Bone marrow (tissue), 2 donors: ENCODE data around the gene NDUFB2.
"Not testable (repeated sequence)": the region's sequence is repeated elsewhere in the genome, so short reads cannot be mapped to it uniquely, and the experiment has no call there.

Source experiments
- DNase-seq, 2 donors: peaks; one replicate each; lab custom pipeline; 2025; lab: John Stamatoyannopoulos, UW

Gene NDUFB2

DNA sequence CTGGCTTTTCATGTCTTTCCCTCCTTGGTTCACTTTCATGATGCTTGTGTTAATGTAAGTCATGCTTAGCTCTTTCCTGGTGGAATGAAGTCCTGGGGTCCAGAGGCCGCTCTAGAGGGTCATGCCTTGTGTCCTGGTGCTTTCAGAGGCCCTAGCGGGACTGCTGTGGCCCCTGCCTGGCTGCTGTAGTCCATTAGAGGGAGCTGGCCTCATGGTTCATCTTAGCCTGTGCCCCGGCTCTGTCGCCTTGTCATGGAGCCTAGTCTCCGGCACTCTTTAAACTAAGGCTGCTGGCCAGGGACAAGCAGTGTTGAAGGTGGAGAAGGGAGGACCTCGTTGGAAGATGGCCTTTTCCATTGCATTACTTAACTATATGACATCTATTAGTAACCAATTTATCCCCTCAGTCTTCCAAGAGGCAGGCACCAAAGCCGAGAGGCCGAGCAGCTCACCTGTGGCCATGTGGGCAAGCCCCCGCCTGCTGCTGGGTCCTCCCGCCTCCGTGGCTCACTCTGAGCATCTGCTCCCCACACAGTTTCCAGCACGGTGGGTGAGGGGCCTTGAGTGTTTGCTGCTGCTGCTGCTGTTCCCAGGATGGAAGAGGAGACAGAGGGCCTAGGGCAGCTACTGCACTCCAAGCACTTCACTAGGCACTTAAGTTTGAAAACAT is 5.0 kb upstream of the NDUFB2 start:
- no peak for DNase-seq

DNA sequence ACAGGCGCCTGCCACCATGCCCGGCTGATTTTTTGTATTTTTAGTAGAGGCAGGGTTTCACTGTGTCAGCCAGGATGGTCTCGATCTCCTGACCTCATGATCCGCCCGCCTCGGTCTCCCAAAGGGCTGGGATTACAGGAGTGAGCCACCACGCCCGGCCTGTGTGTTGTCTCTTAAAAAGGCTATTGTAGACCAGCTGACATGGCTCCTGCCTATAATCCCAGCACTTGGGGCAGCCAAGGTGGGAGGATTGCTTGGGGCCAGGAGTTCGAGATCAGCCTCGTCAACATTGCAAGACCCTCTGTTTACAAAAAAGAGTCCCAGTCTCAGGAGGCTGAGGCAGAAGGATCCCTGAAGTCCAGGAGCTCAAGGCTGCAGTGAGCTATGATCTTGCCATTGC is 2.7 kb upstream of the NDUFB2 start:
- not testable (repeated sequence) for DNase-seq

DNA sequence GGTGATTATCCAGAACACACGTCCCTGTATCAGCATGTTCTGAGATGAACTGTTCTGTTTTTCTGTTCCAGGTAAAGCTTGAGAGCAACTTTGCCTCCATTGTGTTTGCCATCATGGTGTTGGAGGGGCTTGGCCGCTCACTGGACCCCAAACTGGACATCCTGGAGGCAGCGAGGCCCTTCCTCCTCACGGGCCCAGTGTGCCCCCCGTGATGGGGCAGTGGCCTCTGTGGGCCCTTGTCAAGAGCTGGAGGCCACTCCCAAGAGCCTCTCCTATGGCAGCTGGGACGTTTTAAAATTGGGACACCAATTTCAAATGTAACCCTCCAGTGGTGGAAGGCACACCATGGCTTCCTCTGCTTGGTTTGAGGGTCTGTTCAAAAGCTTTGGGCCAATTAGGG is 1.9 kb upstream of the NDUFB2 start:
- DNase-seq, result no peak

DNA sequence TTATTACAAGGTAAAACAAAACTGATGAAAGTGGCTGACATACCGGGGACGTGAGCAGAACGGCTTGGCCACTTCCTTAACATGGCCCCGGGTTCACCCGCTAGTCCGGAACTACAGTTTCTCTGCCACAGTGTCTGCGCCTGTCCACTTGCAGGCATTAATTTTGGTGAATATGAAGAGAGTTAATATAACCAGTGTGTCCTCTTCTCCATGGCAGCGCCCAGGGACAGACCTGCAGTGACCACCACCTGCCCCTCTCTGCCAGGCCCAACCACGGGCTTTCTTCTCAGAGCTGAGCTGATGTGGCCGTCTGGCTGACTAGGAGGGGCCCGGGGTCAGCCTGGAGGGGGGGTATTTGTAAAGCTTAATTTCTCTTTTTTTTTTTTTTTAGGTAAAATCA is 1.1 kb upstream of the NDUFB2 start:
- DNase-seq, result no peak

DNA sequence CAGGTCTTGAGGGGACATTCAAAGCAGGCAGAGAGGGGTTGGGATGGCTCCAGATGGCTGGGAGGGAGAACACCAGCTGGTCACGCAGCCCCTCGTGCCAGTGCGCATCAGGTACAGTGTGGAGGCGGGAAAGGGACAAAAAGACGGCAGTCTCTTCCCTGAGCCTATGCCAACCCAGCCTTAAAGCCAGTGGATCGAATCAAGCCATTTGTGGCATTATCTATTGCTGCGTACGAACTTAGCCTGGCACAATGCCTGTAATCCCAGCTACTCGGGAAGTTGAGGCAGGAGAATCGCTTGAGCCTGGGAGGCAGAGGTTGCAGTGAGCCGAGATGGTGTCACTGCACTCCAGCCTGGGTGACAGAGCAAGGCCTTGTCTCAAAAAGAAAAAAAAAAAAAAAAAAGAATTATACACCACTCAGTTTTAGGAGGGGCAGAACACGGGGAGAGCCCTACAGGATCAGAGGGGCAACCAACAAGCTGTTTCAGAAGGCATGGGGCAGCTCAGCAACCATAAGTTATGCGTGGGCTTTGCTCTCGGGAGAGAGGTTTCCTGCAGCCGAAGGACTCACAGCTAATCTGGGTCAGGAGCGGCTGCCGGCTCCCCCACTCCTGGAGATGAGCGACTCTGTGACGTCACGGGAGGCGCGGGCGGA is 356 bp upstream of the NDUFB2 start:
- no peak for DNase-seq

DNA sequence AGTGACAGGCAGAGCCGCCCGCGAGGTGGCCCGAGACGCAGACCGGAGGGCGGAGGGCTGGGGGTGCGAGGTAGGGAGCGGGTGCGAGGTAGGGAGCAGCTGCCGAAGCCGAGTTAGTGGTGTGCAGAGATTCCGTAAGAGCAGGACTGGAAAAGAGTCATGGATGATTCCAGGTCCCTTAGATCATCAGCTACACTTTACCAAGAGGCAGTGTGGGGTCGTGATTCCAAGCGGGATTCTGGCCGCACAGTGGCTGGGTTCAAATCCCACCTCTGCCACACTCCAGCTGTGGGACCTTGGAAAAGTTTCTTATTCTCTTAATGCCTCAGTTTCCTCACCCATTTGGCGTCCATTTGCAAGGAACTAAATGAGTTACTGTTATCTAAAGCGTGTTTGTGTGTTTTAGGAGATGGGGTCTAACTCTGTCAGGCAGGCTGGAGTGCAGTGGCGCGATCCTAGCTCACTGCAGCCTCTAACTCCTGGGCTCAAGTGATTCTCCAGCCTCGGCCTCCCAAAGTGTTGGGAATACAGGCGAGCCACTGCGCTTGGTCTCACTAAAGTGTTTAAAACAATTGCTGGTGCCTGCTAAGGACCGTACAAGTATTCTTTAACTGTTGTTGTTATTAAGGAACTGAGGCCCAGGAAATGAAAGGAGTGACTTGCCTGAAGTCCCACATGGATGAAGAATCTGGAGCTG is 1.1 kb downstream of the NDUFB2 start:
- DNase-seq, result no peak

GRCh38 chr7:140698477-140698876 is 2.0 kb downstream of the NDUFB2 start:
- DNase-seq, result no peak

DNA sequence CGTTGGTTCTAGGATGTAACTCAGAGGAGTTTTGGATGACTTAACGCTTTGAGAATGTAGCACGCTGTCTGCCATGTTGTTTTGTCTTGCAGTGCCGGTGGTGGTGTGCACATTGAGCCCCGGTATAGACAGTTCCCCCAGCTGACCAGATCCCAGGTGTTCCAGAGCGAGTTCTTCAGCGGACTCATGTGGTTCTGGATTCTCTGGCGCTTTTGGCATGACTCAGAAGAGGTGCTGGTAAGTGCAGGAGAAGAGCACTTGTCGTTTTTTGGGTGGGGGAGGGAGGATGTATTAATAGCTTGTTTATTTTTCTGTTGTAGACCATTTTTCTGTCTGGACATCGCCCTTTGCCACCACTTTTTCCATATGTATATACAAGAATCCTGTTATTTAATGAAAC is 6.3 kb downstream of the NDUFB2 start:
- no peak for DNase-seq

- DNase-seq, result no peak
Observed at GRCh38 chr7:140704205-140704604, 7.7 kb downstream of the NDUFB2 start.

DNA sequence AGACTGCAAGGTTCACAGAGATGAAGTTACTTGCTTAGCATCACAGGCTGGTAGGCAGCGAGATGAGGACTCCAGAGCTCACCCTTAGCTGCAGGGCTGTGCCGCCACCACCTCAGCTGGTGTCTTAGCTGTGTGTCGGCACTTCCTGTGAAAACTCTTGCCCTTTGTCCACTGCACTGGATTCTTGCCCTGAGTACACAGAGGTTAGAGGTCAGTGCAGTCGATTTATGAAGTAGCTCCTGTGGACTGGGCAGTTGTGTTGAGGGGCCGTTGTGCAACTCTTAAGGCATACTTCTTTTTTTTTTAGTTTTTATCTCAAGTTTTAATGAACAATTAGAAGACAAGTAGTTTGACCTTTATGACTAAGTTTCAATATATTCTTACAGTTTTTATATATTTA is 10.6 kb downstream of the NDUFB2 start:
- DNase-seq, result no peak

DNA sequence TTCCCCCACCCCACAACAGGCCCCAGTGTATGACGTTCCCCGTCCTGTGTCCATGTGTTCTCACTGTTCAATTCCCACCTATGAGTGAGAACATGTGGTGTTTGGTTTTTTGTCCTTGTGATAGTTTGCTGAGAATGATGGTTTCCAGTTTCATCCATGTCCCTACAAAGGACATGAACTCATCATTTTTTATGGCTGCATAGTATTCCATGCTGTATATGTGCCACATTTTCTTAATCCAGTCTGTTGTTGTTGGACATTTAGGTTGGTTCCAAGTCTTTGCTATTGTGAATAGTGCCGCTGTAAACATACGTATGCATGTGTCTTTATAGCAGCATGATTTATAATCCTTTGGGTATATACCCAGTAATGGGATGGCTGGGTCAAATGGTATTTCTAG is 12.3 kb downstream of the NDUFB2 start:
- not testable (repeated sequence) for DNase-seq

DNA sequence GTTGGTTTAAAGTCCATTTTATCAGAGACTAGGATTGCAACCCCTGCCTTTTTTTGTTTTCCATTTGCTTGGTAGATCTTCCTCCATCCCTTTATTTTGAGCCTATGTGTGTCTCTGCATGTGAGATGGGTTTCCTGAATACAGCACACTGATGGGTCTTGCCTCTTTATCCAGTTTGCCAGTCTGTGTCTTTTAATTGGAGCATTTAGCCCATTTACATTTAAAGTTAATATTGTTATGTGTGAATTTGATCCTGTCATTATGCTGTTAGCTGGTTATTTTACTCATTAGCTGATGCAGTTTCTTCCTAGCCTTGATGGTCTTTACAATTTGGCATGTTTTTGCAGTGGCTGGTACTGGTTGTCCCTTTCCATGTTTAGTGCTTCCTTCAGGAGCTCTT is 15.9 kb downstream of the NDUFB2 start:
- DNase-seq, result not testable (repeated sequence)

DNA sequence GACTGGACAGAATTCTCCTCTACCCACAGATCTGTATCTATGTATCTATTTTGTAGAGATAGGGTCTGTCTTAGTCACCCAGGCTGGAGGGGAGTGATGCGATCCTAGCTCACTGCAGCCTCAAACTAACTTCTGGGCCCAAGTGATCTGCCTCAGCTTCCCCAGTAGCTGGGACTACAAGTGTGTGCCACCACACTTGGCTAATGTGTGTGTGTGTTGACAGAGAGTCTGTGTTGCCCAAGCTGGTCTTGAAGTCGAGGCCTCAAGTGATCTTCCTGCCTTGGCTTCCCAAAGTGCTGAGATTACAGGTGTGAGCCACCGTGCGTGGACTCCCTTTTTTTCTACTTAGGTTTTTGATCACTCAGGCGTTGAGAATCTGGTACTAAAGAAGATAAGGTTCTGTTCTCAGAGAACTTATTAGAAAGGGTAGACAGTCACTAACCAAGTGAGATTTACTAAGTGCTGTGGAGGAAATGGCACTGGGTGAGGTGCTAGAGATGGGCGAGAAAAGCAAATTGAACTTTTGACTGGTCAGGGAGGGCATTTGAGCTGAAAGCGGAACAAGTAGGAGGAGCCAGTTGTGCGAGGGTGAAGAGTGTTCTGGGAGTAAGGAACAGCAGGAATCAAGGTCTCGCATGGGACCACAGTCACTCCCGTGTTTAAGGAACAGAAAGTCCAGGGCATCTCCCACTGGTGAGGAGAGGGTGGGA is 18.0 kb downstream of the NDUFB2 start:
- DNase-seq, result no peak

DNA sequence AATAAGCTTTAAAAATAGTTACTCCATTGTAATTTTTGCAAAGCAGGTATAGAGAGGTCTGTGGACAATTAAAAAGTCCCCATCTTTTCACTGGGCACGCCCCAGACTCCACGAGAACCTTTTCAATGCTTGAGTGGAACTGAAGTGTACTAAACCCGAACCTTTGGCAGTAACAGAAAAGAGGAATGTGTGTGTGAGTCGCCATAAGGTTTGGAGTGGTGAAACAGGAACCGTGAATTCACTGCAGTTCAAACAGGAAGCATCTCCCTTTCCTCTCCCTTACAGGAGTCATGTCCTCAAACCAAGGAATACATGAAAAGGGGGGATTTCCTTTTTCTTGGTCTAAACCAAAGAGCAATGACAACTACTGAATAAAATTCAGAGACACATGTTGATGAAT is 23.2 kb downstream of the NDUFB2 start:
- peak in 1 of 2 donors; percentile 47 for DNase-seq

DNA sequence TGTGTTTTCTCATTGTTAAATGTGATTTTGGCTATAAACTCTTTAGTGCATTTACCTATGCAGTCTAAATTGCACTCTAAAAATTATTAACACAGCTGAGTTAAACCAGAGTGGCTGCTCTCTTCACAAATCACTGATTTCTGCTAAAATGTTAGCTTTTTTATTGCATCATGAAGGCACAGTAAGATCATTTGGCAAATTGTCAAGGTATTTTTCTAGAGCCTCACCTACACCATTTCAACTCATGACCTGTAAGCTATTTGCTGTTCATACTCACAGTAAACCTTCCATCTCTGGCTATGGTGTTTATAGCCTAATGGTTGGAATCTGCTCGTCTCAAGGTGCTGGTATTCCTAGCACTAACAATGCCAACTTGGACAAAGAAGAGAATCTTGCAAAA is 25.7 kb downstream of the NDUFB2 start:
- DNase-seq, result no peak

GRCh38 chr7:140723006-140723405 is 26.5 kb downstream of the NDUFB2 start:
- no peak for DNase-seq

DNA sequence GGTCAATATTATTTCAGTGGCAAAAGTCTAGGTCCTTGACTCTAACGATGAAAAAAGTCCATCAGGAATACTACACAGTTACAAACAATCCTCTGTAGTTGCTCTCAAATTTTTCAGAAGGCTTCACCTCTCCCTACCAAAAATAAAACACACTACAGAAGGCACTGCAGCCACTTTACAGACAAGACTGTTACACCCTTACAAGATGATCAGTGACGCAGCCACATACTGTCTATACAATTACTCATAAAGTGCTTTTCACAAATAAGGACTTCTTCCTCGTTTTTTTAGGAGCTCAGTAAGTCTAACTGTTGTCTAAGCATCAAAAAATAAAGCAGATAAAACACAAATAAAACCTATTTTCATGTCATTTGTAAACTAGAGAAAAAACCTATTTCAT is 27.1 kb downstream of the NDUFB2 start:
- DNase-seq, result no peak

- no peak for DNase-seq
Observed at GRCh38 chr7:140724706-140725105, 28.2 kb downstream of the NDUFB2 start.

- DNase-seq, result no peak
Observed at GRCh38 chr7:140726281-140726680, 29.8 kb downstream of the NDUFB2 start.

- no peak for DNase-seq
Observed at GRCh38 chr7:140732416-140732815, 35.9 kb downstream of the NDUFB2 start.

- no peak for DNase-seq
Observed at GRCh38 chr7:140734096-140734495, 37.6 kb downstream of the NDUFB2 start.

DNA sequence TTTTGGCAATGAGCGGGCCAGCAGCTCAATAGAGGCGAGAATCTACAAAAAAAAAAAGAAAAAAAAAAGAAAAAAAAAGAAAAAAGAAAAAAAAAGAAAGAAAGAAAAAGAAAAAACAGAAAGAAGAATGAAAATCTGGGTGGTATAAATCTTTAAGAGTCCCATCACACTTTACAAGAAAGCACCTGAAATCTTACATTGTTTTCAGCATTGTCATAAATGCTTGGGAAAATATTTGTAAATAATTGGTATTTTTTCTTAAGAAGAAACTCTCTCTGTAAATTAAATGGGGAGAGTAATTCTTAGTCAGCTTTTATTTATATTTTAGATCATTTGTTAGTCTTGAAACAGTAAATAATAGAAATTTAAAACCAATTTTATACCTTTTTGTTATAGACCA is 38.2 kb downstream of the NDUFB2 start:
- no peak for DNase-seq

GRCh38 chr7:140738280-140738679 is 41.8 kb downstream of the NDUFB2 start:
- DNase-seq, result no peak
